Ureter (tissue), 1 donor: Measurements from ENCODE around the gene NEDD9. TPM values are rescaled to one million over a fixed set of nuclear protein-coding genes. Genes with fewer than 3 reads are reported as not detected.

Experiments
- DNase-seq: peaks from one replicate; pipeline ENCODE4 v3.0.0-alpha.2; 2020; ENCODE audit warnings: low spot score
- total RNA-seq: library from RNA; stranded (reverse); gene quantifications from one replicate; pipeline ENCODE4 v1.2.4, GENCODE V29; 2023
- donor health status: DM: yes; HTN: yes; CAD: no.

The NEDD9 gene
- total RNA-seq, 1 donor from 2014 or later = 65.8 TPM

DNA sequence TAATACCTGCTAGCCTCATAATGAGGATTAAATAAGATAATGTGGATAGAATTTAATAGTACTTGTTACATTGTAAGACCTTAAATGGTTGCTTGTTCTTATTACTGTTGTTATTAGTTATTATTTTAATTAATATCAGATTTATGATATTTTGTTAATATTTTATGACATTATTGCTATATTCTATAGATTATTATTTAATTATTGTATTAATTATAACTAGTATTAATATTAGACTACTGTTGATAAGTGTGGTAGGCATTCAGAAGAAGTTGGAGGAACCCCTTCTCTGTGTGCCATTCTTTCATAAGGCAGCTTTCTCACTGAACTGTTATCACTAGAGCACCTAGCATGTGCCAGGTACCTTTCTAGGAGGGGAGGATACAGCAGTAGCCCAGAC lies 2.6 kb upstream of the NEDD9 start:
- no peak for DNase-seq

DNA sequence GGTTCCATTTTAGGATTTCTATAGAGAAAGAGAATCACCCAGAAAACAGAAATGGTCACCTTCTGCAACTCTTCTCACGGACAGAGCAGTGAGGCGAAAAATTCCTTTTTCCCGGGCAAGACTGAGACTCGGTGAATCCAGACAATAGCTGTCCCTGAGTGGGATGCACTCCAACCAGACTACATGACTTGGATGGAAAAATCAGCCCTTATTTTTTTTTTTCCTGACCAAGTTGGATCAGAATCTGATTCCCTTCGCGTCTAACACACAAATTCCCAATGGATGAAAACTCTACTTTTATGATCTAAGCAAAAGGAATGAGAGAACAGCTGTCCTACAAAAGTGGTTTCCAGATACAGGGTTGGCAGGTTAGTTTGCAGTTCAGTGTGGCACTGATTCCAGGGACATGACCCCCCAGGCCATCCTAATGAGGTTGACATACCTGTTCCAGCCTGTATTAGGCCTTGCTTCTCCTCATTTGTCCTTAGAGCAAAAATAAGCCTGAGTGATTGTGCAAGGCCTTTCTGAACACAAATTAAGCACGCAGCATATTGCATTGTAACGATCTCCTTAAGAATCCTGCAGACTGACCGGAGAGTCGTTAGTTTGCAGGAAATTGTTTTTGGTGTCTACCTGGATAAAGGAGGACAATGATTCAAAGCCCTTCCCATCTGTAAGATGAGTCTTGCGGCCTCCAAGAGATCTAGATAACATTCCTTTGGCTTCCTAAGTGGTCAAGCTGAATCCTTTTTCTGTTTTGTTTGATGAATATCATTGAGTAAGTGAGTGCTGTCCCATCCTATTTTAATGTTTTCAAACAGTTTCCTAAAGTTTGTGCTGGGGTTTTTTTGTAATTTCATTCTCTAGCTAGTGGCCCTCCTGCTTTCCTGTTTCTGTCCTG lies 1.5 kb upstream of the NEDD9 start:
- no peak for DNase-seq

DNA sequence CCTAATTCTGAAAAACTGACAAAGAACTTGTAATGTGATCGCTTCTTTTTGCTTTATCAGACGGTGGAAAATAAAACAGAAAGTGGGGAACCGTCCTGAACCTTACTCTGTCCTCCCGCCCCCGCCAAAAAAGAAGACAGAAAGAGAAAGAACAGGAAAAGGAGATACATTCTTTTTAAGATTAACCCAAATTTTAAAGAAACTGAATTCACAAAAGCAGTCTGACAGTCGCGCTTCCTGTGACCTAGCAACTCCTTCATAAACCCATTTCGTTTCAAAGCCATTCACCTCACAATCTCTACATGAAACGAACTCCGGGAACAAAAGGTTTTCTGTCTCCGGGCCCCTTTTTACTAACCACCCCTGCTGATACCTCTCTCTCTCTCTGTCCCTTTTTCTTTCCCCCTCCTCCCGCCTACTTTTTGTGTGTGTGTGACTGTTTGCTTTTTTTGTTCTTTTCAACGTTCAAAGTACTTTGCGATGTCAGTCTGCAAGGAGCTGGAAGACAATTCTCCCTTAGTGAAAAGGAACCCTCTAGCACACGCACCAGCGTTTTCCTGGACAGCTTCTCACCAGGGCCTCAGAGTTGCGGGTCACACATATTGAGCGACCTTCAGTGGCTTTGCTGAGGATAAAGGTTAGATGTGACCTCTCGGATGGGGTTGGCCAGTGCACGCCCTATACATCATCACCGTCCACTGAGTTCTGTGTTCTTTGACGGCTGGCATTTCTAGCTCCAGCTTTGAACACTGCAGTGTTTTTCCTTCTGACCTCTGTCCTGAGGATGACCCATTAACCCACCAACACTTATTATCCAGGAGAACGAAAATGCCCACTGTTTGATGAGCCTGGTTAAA lies 530 bp upstream of the NEDD9 start:
- no peak for DNase-seq

DNA sequence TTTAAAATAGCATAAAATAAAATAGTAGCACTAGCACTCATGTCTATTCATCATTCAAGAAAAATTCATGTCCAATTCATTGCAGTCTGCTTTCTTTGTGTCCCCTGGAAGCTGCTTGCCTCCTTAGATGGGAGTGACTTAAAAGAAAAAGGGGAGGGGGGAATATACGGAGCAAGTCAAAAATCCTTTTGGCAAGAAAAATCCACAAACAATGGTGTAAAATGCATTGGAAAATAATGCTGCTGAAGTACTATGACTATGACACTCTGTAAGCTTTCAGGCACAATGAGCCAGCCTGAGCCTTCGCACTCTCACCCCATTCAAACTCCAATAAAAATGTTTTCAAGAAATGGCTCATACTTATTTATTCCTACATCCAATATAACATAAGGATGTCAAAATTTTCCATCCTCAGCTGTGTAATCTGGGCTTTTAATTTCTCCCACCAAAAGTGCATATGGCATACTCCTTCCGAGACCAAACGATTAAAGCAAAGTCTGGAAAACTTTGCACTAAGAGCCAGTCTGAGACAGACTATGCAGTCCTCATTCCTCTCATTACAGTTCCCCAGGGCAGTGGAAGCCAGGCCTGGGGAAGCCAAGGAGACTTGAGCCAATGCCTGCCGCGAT lies 790 bp downstream of the NEDD9 start:
- no peak for DNase-seq

DNA sequence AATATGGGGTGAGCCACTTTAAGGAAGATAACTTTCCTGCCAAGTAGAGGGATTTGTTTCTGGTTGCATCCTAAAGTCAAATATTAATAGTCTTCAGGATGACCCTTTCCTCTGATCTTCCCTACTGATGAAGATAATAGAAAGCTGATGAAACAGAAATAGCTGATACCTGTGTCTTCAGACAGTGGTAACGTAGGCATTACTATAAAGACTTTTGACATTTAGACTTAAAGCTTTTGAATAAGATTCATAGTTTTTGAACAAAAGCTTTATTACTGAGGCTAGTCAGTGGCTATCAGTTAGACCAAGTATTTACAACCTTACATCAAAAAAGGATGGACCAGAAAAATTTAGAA lies 1.4 kb downstream of the NEDD9 start:
- DNase-seq = no peak

DNA sequence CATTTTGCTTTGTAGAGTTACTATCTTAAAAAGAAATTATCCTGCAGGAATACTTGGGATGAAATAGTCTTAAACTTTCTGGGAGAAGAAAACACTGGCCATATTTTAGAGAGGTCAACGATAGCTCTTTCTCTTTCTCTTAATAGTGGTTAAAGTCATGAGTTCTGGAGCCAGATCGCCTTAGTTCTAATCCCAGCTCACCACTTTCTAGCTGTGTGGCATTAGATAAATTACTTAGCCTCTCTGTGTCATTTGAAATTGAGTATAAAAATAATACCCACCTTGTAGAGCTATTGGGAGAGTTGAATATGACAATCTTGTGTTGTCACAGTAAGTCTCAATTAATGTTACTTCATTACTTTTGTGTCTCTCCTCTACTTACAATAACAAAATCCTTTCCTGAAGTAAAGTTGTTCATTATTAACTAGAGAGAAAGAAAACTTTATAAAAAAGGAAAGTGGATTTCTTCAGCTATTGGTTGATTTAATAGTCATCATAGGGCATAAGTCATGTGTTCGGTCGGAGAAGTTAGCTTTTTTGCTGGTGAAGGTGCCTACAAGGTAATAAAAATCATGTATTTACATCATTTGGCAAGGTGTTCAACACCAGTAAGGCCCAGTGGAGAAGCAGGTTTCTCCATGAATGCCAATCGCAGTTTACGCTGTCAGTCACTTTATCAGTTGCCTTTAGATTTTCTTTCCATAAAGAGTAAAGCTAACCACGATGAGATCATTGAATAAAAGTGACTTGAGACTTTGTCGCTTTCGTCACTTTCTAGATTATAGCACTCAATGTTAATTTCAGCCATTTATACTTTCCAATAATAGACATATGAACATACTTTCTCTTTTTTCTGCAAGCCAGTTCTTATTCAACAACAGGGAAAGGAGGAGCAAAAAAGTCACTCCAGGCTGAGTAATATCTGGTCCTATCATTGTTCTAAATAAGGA lies 2.0 kb downstream of the NEDD9 start:
- no peak for DNase-seq

DNA sequence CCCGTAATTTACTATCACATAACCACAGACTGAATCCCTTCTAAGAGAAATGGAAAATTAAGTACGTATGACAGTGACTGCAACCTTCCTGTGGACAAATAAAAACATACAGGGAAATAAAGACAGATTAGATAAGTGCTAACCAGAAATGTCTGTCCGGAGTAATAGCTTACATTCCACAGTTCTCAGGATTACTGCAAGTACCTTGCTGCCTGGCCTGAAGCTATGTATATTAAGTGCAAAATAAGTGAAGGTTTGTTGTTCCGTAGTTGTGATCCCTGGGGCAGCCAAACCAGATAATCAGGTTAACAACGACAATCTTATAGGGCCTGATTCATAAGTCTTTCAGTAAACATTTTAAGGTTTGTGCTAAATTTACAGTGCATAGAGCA lies 2.8 kb downstream of the NEDD9 start:
- no peak for DNase-seq

DNA sequence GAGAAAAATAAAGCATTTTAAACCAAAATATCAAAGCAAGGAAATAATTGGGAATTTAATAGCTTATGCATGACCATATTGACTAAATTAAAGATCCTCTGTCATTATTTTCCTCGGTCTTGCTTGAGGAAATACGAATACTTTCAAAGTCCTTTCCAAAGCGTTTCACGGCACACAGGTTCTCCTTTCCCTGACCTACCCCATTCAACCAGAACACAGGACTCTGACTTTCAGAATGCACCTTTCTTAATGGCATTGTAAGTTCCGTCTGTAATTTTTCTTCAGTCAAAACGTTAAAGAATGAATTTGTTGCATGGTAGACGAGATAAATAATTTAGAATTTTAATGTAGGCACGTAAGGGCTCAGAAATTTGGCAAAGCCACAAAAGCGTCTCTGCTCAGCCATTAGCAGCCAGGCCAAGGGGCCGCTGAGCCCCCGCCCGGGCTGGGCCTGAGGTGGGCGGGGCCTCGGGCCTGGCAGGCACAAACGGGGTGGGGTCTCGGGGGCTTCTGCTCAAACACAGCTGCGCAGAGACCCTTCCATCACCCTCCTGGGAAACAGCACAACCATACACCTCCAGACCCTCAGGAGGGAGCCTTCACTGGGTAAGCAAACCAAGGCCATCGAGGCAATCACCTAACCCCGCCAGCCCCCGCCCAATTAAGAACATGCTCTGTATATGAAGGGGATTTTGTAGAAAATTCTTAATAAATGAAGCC lies 3.4 kb downstream of the NEDD9 start:
- DNase-seq = no peak

DNA sequence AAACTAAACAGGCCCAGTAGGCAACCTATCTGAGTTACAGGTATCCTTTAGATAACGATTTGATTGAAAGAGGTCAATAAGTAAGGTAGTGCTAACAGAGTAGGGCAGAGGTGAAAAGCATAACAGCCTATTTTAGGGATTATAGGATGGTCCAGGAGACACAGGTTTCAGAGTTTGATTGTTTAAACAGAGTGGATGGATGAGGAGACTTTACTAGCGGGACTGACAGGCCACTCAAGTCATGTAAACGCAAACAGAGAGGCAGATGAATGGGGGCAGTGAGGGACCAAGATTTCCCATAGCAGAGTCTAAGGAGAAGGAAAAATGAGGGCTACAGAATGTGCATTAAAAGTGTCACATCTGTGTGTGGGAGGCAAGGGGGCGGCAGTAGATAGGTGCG lies 4.8 kb downstream of the NEDD9 start:
- no peak for DNase-seq

DNA sequence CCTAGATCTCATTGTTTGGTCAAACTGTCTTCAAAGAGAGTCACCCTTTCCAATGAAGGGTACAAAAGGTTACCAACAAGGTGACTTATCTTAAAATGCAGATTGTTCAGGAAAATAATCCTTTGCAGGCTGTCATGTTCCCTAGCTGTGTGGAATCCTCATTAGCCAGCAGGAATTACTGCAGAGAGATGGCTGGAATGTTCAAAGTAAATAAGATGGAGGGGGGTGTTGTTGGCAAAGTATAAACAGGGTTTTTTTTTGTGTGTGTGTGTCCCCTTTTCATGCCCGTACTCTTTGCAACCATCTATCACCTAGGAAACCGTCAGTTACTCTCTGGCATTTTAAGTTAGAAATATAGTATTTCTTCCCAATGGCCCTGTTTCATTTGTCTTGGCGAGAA lies 6.5 kb downstream of the NEDD9 start:
- no peak for DNase-seq

DNA sequence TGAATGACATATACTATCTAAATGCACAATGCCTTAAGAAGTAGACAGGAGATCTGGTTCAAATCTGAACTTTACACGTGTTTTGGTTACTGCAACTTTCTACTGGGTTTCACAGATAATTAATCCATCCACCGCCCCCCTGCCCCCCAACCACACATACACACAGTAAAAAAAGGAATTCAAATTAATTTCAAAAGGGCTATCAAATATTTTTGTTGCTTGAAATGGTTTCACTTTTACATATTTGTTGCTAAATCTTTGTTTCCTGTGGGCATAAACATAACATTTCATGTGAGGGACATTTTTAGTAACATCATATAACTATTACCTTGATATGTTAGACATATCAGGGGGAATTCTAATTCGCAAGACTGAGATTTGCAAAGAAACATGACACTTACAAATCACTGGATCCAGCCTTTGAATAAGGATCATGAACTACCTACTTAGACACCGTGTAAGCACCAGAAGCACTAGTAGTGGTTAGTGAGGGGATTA lies 7.5 kb downstream of the NEDD9 start:
- no peak for DNase-seq

DNA sequence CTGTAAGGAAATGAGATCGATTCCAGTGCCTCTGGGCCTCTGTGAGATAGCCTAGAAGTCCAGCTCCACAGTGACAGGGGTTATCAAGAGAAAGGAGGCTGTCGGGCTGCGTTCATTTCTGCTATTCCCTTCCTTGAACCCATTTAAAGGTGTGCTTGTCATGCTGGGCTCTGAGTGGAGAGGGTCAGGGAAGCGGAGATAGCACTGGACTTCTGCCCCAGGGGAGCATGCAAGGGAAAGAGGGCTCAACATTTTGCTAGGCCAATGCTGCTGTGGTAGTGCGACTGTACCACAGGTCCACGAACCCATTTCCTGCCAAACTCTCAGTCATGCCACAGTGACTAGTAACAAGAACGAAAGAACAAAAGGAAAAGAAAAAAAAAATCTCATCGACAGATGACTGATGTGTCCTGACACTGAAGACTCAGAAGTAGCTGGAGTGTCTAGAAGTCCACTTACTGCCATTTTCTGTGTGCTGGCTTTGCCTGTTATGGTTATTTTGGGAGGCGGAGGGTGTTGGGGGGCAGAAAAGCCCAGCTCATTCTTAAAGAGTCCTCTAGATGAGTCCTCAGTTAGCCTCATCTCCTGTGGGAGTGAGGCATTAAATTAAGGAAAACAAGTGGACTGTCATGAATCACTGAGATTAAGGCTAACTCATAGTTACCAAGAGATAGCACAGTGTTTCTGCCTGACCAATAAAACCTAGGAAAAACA lies 8.1 kb downstream of the NEDD9 start:
- DNase-seq = no peak

DNA sequence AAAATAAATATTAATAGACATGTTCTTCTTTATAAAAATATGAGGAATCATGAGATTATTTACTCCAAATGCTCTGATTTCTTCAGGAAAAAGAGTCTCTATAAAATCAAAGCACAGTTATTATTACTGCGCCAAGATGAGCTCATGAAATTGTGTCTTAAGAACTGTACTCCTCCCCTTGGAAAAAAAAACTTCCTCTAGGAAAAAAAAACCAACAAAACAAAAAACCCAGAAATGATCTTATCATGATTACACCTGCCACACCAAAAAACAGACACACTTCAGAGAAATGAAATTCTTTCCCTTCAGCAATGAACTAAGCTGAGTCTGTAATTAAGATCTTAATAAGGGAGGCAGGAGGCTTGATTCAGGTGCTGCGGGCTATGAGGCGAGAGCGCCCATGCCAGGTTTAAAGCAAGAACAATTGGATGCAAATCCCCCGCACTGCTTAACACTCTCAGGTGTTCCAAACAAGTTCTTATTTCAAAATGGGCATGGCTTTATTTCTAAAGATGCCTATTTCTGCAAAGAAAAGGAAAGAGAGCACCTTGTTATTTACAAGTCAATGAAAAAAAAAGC lies 9.1 kb downstream of the NEDD9 start:
- no peak for DNase-seq

DNA sequence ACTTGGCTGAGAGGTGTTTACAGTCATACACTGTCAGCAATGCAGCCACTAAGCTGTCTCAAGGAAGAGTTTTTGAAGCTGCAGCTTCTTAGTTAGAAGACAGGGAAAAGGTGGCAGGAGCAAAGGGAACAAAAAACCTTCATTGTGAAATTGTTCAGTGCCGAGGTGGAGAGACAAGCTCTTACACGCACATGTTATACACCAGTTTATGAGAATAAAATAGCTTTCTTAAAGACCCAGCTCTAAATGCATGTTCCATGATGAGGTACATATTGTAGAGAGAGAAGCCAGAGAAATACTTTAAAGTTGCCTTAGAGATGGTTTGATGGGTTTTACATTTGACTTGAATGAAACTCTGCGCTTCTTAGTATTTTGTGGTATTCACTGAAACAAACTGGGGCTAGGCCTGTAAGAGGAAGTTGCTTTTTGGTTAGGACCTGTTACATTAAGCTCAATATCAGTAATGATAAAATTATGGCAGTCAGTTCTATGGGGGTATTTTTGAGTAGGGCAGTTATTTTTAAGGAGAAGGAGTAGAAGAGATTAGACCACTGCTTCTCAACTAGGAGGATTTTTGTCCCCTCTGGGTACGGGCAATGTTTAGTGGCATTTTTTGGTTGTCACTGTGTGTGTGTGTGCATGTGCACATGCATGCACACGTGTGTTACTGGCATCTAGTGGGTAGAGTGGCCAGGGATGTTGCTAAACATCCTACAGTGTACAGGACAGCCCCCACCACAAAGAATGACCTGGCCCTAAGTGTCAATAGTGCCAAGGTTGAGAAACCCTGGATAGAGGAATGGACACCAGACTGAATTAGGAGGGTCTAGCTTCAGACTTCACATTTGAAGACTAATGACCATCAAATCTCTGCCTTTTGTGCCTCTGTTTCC lies 9.8 kb downstream of the NEDD9 start:
- DNase-seq = no peak

DNA sequence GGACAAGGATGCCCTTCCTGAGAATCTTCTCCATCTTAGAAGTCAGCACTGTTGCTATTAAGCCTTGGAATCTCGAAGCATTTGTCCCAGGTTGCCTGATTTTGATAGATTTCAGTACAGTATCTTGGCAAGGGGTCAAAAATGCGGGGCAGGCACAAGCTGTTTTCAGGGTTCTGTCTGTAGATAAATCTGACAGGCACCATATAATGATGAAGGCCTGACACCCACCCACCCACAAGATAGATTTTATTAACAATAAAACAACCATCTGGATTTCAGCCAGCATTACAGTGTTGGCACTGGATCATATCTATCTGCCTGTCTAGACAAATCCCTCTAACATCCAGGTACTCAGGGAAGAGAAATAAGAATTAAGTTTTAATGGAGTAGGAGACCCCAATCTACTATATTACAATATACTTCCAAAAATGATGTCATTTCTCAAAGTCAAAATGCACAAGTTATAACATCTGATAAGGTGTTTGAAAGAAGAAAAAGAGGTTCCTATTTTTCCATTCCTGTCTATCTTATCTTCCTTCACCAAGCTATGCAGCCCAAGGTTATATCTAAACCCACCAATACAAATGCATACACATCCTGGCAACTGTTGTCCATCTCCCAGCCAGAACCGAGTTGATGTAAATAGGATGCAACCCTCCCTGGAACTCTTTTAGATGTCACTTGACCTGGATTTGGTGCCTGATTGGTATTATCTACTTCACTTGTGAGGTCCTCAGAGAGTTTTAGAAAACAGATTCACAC lies 10.7 kb downstream of the NEDD9 start:
- no peak for DNase-seq

DNA sequence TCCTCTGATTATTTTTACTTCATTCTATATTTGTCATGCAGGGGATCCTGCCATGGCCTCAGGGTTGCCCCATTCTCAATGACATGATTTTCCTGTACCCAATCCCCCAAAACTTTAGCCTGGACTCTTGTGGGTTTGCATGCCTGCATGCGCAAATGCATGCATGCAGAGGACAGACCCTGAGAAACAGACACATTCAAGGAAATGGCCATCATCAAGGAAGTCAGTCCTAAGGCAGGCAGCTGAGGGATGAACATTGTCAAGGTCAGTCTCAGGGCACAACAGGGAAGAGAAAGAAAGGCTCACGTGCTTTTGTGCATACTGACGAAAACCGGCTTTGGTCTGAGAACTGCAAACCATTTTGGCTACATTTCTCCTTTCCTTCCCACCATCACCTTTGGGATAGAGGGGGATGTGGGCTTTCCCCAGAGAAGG lies 13.1 kb downstream of the NEDD9 start:
- no peak for DNase-seq

DNA sequence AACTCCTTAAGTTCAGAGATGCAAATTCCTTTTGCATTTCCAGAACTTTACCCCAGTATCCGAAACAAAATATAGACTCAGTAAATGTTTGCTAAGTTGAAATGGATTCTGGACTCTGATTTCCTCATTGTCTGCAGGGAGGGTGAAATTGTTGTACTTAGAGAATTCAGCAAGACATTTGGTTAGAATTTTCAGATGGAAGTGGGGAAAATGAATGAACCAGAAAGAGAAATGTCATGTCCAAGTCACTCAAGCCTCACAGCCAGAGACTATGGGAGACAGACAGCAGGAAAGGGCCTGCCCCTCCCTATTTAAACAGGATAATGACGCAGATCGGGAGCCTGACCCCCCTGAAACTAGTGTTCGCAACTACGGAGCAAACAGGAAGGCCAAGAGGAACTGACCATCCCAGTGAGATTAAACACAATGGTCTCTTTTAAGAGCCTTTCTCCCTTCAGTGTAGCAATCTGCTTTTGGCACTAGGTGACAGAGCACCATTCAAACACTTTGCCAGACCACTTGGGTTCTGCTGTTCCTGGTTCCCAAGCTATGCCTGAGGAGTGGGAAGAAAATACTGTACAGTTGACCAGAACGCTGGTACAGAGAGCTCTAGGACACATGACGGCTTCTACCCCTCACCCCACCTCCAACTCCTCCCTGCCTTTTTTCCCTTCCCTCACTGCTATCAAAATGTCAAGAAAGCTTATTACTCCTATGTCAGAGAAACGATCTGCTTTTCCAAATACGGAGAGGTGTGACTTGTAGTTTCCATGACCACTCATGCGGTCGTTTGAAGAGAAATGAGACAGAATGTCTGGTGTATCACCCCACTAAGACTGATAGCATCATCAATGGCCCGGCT lies 13.7 kb downstream of the NEDD9 start:
- no peak for DNase-seq
